ENCODE results near the gene ADAMTS18. TPM values are rescaled to one million over a fixed set of nuclear protein-coding genes. Genes with fewer than 3 reads are reported as not detected.

ADAMTS18 gene, protein sequence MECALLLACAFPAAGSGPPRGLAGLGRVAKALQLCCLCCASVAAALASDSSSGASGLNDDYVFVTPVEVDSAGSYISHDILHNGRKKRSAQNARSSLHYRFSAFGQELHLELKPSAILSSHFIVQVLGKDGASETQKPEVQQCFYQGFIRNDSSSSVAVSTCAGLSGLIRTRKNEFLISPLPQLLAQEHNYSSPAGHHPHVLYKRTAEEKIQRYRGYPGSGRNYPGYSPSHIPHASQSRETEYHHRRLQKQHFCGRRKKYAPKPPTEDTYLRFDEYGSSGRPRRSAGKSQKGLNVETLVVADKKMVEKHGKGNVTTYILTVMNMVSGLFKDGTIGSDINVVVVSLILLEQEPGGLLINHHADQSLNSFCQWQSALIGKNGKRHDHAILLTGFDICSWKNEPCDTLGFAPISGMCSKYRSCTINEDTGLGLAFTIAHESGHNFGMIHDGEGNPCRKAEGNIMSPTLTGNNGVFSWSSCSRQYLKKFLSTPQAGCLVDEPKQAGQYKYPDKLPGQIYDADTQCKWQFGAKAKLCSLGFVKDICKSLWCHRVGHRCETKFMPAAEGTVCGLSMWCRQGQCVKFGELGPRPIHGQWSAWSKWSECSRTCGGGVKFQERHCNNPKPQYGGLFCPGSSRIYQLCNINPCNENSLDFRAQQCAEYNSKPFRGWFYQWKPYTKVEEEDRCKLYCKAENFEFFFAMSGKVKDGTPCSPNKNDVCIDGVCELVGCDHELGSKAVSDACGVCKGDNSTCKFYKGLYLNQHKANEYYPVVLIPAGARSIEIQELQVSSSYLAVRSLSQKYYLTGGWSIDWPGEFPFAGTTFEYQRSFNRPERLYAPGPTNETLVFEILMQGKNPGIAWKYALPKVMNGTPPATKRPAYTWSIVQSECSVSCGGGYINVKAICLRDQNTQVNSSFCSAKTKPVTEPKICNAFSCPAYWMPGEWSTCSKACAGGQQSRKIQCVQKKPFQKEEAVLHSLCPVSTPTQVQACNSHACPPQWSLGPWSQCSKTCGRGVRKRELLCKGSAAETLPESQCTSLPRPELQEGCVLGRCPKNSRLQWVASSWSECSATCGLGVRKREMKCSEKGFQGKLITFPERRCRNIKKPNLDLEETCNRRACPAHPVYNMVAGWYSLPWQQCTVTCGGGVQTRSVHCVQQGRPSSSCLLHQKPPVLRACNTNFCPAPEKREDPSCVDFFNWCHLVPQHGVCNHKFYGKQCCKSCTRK (N-terminal part only)
- total RNA-seq (2022; extraction: Qiagen RNA extraction; ENCODE audit: low read depth) = 0.02 TPM in 1 of 5 replicates, not detected in the others

DNA sequence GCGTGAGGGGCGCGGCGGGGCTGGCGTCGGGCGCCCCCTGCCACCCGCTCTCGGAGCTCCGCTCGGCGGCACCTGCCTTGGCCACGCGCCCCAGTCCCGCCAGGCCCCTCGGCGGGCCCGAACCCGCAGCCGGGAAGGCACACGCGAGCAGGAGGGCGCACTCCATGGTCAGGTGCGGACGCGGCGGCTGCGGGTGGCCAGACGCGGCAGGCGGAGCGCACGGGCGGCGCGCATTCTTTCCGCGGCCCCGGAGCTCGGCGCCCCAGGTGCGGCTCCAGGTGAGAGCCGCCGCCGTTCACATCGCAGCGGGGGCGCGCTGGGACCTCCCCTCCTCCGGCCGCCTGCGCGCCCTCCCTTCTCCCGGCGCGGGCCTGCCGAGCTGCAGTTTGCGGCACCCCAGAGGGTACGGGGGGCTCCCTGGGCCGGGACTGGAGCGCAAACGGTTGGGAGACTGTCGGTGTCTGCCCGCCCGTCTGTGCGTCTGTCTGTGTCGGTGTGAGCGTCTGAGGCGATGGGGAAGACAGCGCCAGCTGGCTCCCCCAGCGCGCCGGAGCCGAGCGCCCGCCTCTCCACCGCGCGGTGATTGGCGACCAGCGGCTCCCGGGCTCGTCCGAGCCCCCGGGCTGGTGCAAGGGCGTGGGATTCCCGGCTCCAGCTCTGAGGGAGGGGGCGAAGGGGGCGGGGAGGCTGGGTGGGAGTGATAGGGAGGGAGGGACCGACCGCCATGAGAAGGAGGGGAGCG, at the start of gene ADAMTS18:
Gene ADAMTS18 (minus strand): TSS at position 505 of the 742 bp plus-strand sequence. CDS start 339 bp downstream, at position 166.

Other genes starting within 250 kb of the ADAMTS18 start
- 31.3 to 45.0 TPM (median 43.2 TPM) in 5 replicates for gene MON1B, start 243.8 kb downstream of the ADAMTS18 start, total RNA-seq (2022; extraction: Qiagen RNA extraction; ENCODE audit: low read depth)
- gene SYCE1L, start 235.6 kb downstream of the ADAMTS18 start, total RNA-seq (2022; extraction: Qiagen RNA extraction; ENCODE audit: low read depth) = 5.8 to 7.9 TPM (median 6.7 TPM) in 5 replicates